HG03196 (cell line): Measurements from ENCODE around the gene CNOT2.
"Not testable (repeated sequence)": the region's sequence is repeated elsewhere in the genome, so short reads cannot be mapped to it uniquely, and the experiment has no call there.

Experiments used
- ATAC-seq: cut with Tn5 transposase; IDR thresholded peaks from one replicate; pipeline ENCODE4 v1.9.1; 2021; ENCODE audit not compliant: unreplicated experiment

CNOT2 gene

DNA sequence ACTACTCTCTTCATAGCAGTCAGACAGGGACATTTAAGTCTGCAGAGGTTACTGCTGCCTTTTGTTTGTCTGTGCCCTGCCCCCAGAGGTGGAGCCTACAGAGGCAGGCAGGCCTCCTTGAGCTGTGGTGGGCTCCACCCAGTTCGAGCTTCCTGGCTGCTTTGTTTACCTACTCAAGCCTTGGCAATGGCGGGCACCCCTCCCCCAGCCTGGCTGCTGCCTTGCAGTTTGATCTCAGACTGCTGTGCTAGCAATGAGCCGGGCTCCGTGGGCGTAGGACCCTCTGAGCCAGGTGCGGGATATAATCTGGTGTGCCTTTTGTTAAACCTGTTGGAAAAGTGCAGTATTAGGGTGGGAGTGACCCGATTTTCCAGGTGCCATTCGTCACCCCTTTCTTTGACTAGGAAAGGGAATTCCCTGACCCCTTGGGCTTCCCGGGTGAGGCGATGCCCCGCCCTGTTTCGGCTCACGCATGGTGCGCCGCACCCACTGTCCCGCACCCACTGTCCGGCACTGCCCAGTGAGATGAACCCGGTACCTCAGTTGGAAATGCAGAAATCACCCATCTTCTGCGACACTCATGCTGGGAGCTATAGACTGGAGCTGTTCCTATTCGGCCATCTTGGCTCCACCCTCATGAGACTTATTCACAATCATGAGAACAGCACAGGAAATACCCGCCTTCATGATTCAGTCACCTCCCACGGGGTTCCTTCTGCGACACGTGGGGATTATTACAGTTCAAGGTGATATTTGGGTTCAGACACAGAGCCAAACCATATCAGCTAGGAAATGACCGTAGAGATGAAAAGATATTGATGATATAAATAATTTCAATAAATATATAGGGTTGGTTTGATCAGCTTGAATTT, 61.7 kb downstream of the CNOT2 start:
- not testable (repeated sequence) for ATAC-seq

DNA sequence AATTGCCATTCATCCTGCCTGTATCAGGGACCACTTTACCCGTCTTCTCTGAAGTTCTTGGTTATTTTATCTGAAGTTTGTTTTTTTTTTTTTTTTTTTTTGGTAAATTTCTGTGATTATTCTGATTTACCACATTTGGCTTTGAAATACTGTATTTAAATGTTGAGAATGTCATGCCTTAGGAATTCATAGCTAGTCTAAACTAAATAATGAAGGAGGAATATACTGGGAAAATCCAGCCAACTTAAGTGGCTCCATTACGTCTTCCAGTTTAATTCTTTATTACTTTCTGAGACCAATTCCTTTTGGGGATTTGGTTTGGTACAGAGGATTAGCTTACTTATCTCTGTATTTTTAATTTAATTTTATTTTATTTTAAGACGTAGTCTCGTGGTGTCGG, 62.6 kb downstream of the CNOT2 start:
- ATAC-seq = no peak

DNA sequence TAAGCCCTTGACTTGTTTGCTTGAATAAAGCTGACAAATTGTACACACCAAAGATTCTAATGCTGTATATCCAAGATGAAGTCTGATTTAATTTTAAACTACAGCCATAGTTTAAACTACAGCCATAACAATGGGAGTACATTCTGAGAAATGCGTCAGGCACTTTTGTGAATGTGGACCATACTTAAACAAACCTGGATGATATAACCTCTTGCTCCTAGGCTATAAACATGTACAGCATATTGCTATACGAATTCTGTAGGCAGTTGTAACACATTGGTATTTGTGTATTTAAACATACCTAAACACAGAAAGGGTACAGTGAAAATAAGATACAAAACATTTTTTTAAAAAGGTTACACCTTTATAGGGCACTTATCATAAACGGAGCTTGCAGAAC, 63.4 kb downstream of the CNOT2 start:
- ATAC-seq = no peak

DNA sequence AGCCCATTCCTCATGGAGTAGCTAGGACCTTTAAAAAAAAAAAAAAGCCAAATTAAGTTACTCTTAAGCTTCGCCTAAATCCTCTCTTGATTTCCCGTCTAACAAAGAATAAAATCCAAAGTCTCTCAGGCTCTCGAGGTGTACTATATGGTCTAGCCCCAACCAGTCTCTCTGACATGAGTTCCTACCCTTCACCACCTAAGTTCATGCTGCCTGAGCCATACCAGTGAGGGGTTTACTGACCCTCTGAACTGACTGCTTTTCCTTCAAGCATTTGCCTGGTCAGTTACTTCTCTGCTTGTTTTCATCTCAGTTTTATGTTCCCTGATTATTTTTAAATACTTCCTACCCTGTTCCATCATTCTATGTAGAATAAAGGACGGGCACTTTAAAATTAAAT, 64.6 kb downstream of the CNOT2 start:
- no peak for ATAC-seq

DNA sequence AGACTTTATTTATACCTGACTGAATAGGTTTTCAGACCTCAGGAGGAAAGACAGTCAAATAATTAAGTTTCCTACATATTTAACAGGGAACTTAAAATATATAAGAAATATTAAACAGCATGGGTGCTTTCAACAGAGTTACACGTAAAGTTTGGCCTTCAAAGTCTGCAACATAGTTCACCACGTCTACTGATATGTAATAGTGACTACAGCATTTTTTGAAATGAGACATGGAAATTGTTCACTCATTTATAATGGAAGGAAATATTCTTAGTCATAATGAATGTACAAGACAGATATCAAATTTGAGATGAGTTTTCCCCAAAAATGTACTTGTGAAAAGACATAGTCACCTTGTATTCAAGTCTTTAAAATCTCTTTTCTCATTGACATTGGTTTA, 66.1 kb downstream of the CNOT2 start:
- no peak for ATAC-seq

DNA sequence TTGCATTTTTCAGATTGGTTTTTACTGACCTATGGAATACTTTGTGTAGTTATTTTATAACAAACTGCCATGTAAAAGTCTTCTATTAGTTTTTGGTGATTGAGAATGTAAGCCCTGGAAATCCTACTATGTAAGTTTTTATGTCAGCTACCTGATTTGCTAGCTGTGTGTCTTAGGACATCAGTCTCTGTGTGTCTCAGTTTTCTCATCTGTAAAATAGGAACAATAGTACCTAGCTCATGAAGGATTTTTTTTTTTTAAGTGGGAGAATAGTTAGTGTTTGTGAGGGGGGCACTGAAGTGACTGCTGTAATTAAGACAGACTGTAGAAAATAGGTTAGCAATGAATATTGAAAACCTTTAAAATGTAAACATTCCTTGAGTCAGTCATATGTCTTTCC, 70.9 kb downstream of the CNOT2 start:
- ATAC-seq = no peak

DNA sequence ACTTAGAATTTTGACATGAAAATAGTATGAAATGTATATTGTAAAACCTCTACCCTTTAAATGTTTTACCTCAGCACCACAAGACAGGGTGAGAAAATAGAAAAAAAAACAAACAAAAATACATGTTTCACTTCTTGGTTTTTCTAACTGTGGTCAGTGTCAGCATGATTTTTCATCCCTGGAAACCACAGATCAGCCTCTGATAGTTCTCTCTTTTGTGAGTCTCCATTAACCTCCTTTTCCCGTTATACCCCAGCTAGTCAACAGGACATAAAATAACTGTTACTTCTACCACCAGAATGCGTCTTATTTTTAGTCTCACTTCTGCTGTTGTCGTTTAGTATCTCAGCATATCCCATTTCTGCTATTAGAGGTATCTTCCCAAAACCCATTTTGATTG, 74.5 kb downstream of the CNOT2 start:
- peak; percentile 88 for ATAC-seq

DNA sequence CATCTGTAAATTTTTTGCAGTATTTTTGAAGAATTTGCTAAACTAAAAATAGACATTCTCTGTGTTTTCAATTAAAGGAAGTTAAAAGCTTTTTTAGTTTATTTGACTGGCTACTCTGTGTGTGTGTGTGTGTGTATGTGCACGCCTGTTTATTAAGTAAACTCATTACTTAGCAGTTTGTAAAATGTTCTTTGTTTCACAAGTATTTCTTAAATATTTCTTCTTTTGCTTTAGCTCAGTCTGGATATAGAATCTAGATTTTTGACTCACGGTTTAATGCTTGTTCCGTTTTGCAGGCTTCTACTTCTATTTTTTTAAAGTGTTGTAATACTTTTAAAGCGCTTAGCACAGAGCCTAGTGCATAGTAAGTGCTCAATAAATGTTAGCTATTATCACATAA, 76.4 kb downstream of the CNOT2 start:
- ATAC-seq = no peak

DNA sequence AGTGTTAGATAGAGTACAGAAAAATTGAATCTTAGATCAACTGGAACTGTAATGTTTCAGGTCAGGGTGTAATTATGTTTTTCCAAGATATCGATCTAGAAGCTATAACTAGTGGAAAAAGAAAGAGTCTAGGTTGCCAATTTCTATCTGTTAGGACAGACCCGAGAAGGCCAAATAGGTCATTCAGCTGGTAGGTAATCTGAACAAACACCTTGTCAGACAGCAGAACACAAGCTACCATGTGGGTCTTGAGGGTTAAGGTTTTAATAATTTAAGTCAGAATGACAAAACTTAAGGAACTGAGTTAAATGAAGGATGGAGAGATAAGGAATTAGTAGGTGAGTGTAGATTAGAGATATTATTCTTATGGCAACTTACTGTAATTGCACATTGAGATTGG, 78.0 kb downstream of the CNOT2 start:
- ATAC-seq = no peak

DNA sequence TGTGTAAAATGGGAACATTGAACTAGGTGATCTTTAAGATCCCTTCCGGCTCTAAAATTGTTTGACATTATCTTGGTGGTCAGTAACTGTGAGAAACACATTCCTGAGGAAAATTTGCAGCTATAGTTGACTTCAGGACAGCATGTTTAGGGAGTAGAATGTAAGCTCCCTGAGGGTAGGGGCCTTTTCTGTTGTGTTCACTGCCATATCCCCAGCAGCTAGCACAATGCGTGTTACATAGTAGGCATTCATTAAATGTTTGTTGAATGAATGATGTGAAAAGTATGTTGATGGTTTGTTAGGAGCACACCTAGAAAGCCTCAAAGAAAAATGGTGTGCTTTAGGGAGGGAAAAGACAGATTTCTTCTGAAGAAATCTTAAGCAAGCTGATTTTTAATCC, 84.3 kb downstream of the CNOT2 start:
- ATAC-seq = no peak

DNA sequence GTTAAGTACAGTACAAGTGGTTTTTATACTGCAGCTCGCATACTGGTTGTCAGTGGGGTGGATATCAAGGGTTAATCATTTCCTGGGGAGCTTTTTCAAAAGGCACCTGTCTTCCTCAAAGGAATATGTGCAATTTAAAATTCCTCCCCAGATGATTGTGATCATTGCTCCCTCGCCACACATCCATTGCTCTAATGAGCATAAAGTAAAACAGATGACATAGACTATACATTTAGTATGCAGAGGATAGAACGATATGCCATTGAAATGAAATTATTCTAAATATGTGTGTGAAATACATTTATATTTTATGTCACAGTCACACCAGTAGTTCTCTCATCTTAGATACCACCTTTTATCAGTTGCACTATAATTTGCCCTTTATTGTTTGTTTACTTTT, 86.5 kb downstream of the CNOT2 start:
- no peak for ATAC-seq

DNA sequence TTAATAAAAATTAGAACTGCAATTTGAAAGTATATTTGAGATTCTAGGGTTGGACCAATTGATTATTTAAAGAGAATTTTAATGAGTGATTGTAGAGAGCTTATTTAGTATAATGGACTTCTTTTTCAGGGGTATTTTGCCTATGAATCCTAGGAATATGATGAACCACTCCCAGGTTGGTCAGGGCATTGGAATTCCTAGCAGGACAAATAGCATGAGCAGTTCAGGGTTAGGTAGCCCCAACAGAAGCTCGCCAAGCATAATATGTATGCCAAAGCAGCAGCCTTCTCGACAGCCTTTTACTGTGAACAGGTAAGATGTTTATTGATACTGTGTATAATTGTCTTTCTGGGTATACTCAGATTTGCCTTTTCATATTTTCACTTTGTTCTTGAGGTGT, 86.9 kb downstream of the CNOT2 start:
- ATAC-seq = no peak

DNA sequence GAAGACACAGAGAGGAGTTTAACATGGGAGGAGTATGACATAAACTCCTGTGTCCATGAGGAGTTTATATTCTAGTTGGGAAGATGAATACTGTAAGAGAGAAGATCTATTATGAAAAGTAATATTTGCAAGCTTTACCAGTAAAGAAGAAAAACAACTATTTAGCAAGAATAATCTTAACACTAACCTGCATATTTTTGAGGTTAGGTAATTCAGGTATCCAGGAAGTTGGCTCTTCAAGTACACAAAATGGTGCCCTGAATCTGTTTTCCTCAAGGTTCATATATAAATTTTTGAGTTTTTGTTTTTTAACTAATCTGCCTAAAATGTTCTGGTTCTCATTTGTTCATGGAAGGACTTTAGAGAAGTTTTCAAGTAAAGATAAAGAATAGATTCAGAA, 89.0 kb downstream of the CNOT2 start:
- no peak for ATAC-seq

DNA sequence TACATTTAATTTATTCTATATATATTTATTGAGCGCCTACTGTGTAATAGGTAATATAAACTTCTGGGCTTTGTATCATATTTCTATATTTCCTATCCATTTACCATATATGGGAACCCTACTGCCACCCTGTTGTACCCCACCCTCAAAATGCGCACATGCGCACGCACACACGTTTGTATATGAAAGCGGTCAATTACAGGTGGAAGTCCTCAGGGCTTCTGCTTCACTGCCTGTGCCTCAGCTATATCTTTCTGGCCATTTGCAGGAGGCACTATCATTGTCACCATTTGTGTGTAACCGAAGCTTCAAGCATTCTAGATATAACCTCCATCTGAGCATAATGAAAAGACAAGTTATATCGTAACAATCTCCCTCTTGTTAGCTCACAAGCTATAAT, 91.5 kb downstream of the CNOT2 start:
- no peak for ATAC-seq

DNA sequence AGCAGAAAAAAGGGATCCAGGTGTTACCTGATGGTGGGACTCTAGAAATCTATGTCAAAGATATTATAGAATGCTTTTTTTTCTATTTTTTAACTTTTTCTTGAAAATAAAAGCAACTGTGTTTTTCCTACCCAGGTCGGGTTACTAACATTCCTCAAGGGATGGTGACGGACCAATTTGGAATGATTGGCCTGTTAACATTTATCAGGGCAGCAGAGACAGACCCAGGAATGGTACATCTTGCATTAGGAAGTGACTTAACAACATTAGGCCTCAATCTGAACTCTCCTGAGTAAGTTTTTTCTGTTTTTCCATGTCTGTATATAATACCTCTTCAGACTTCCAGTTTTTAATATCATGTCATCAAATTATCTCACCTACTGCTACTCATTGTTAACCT, 95.3 kb downstream of the CNOT2 start:
- ATAC-seq = no peak

DNA sequence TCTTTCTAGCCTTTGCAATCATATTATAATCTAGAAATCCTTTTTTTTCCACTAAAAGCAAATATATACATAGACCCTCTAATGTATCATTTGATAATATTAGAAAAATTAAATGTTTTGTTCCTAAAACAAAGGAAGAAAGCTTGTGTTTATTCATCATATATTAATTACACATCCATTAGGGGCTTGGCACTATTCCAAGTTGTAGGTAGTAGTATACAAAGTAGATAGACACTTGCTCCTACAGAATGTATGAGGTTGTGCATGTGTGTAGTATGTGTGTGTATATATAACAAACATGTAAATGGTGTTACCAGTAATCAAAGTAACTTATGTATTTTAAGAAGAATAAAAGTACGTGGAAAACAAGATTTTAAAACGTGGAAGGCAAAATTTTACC, 107.8 kb downstream of the CNOT2 start:
- ATAC-seq = no peak

DNA sequence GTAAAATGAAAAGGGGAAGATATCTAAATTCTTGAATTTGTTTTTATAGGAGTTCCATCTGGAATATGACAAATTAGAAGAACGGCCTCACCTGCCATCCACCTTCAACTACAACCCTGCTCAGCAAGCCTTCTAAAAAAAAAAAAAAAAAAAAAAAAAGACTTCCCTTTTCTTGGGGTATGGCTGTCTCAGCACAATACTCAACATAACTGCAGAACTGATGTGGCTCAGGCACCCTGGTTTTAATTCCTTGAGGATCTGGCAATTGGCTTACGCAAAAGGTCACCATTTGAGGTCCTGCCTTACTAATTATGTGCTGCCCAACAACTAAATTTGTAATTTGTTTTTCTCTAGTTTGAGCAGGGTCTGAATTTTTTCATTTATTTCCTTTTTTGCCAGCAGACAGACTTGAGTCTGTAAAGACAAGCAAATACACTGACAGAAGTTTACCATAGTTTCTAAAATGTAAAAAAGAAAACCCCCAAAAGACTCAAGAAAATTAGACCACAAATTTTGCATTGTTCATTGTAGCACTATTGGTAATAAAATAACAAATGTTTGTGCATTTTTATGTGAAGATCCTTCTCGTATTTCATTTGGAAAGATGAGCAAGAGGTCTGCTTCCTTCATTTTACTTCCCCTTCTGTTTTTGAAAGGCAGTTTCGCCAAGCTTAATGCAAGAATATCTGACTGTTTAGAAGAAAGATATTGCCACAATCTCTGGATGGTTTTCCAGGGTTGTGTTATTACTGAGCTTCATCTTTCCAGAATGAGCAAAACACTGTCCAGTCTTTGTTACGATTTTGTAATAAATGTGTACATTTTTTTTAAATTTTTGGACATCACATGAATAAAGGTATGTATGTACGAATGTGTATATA, 110.8 kb downstream of the CNOT2 start:
- ATAC-seq = no peak

DNA sequence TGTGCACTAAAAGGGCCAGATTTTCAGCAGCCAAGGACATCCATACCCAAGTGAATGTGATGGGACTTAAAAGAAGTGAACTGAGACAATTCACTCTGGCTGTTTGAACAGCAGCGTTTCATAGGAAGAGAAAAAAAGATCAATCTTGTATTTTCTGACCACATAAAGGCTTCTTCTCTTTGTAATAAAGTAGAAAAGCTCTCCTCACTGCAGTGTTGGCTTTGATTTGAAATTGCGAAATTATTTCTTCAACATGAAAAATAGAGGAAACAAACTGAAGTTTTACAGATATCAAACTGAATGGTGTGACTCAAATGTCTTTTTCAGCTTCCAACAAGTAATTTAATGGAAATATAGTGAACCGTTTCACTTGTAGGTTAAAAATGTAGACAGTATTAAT, 111.6 kb downstream of the CNOT2 start:
- ATAC-seq = no peak

DNA sequence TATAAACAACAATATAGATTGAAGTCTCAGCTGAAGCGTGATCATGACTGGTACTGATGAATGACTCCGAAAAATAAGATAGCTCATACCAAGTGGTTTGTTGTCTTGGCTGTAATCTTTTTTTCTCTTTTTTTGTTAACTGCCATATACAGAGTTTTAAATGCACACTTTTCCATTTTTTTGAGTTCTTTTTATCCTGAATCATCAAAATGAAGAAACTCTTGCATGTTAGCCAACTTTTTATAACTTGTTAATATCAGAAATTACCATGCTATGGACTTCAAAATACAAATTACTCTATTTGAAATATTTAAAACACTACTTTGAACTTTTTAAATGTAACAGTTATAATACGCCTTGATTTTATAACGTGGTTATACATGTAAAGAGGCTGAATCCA, 112.7 kb downstream of the CNOT2 start:
- ATAC-seq = no peak

DNA sequence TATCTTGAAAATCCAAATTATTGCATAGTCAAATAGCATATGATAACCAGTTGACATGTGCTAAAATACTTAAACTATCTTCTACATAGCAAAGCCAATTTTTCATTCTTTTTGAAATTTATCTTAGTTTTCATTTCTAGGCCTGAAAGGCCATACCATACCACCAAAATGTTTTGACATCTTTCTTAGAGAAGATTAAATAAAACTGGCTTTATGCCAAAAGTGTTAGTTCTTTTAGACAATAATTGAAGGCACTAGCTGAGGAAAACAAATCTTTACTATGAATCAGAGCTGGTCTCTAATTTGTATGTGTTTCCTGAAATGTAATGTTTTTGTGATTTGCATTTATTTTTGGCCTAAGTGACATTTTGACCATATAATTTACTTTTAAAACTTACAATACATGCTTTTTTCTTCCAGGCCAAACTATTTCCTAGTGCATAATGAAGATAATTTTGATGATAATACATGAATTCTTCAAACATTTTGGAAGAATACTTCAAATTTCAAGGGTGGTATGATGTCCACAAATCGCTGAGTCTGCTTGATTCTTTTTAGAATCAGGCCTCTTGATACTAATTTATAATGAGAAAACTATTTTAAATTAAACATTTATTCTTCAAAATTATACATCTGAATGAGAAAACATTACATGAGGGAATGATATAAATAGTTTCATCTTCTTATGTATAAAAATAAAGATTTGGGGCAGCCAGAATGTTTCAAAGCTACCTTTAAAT, 116.4 kb downstream of the CNOT2 start:
- ATAC-seq = no peak

DNA sequence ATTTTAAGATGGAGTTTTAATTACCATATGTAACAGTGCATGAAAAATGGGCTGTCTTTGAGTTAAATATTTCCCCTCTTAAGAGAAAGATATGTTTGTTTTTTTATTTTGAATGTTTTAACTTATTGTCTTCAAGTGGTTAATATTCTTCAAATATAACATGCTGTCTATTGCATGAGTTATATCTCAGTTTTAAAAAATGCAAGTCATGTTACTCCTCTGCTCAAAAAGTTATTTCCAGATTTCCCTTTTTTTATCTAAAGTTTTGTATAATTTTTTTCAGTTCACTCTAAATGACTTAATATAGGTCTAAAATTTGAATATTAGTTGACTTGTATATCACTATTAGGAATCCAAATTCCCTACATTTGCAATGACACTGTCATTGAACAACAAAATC, 117.0 kb downstream of the CNOT2 start:
- no peak for ATAC-seq
